Stomach smooth muscle (tissue), 2 donors: ENCODE data around the gene DDIAS.
"Not testable (repeated sequence)": the region's sequence is repeated elsewhere in the genome, so short reads cannot be mapped to it uniquely, and the experiment has no call there.

Experiments used
- H3K27ac ChIP-seq: one replicate; pipeline ENCODE4 v1.7.0; 2013; ENCODE audit warnings: mild to moderate bottlenecking, low read length, inconsistent platforms
- H3K27me3 ChIP-seq, 2 donors: one replicate each; pipeline ENCODE4 v1.7.0; 2013; ENCODE audit warnings: low read length in 2 of 2; ENCODE audit not compliant: insufficient read depth in 2 of 2, control insufficient read depth in 1 of 2
- H3K36me3 ChIP-seq, 2 donors: one replicate each; pipeline ENCODE4 v1.7.0; 2013; ENCODE audit warnings: low read length in 2 of 2; ENCODE audit not compliant: control insufficient read depth in 2 of 2, insufficient read depth in 2 of 2
- H3K4me1 ChIP-seq: one replicate; pipeline ENCODE4 v1.7.0; 2013; ENCODE audit warnings: low read length; ENCODE audit not compliant: control insufficient read depth, insufficient read depth
- H3K4me3 ChIP-seq, 2 donors: one replicate each; pipeline ENCODE4 v1.7.0; 2013; ENCODE audit warnings: low read length in 2 of 2
- H3K9ac ChIP-seq, 2 donors: one replicate each; pipeline ENCODE4 v1.7.0; 2013; ENCODE audit warnings: low read length in 2 of 2, mild to moderate bottlenecking in 1 of 2
- H3K9me3 ChIP-seq, 2 donors: one replicate each; pipeline ENCODE4 v1.7.0; 2013; ENCODE audit warnings: low read length in 2 of 2; ENCODE audit not compliant: control insufficient read depth in 2 of 2
- donor health status: healthy.
- donor health status: Pancreatic carcinoma.

The DDIAS gene

DNA sequence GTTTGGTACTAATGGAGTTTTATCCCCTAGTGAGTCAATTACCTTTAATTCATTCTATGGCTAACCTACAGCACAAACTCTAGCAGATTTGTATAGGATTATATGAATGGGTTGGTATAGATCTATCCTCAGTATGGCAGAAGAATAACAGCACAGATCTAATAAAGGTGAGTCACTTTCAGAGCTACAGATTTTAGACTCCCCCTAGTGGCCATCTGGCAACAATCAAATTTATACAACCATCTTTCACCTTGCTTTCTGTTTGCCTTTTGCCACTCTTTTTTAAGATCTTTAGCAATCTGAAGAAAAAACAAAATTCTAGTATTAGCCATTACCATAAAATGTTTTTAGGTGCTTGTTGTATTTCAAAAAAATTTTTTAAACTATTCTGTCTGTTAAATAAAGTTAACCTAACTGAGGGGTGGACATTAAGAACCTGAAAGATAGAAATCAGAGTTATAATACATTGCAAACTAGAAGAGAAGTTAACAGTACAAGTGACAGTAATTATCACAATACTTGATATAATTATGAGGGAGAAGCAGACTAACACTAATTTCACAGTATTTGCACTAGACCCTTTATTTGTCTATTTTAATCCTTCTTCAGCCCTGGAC, 25.8 kb downstream of the DDIAS start:
- Histone ChIP-seq H3K27me3 (no peaks in the 10 kb centered on the region), H3K4me3 (no peak overlapping the region), H3K36me3 (no peaks in the 10 kb centered on the region), H3K4me1 (no peaks in the 10 kb centered on the region), H3K9ac (no peak overlapping the region), H3K9me3 (no peaks in the 10 kb centered on the region), H3K27ac (no peak overlapping the region)

DNA sequence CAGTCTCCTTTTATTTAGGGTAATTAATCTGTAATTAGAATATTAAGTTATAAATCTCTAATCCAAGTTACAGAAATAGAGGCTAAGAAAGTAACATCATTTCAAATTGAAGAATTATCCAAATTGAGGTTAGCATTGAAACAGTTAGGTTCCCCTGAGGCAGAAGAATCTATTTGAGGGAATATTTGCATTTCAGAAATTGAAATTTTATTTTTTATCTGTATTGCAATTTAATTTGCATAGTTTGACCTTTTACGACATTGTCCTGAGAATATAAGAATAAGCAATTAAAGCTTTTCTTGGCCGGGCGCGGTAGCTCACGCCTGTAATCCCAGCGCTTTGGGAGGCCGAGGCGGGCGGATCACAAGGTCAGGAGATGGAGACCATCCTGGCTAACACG, 27.6 kb downstream of the DDIAS start:
- H3K27ac ChIP-seq, result no peak overlapping the region
- no peaks in the 10 kb centered on the region for H3K36me3 ChIP-seq
- H3K4me1 ChIP-seq, result no peaks in the 10 kb centered on the region
- no peaks in the 10 kb centered on the region for H3K27me3 ChIP-seq
- no peaks in the 10 kb centered on the region for H3K9me3 ChIP-seq
- no peak overlapping the region for H3K4me3 ChIP-seq
- H3K9ac ChIP-seq, result no peak overlapping the region

DNA sequence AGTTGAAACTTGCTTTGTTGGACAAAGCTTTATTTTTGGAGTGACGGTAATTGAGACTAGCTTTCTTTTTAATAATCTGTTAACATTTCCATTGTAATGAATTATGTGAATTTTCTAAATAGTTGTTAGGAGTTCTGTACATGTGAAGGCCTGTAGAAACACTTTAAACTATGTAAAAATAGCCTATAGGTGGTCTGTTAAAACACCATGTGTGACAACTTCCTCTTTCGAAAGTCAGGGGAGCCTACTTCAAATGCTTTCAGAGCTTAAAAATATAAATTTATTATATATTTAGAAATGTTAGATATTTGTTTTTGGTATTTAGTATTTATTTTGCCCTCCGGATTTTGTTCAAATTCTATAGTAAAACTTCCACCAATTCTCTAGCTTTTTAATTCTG, 28.7 kb downstream of the DDIAS start:
- no peak overlapping the region for H3K27ac ChIP-seq
- no peaks in the 10 kb centered on the region for H3K36me3 ChIP-seq
- H3K4me1 ChIP-seq, result no peaks in the 10 kb centered on the region
- H3K9ac ChIP-seq, result no peak overlapping the region
- H3K27me3 ChIP-seq, result no peaks in the 10 kb centered on the region
- no peaks in the 10 kb centered on the region for H3K9me3 ChIP-seq
- no peak overlapping the region for H3K4me3 ChIP-seq

DNA sequence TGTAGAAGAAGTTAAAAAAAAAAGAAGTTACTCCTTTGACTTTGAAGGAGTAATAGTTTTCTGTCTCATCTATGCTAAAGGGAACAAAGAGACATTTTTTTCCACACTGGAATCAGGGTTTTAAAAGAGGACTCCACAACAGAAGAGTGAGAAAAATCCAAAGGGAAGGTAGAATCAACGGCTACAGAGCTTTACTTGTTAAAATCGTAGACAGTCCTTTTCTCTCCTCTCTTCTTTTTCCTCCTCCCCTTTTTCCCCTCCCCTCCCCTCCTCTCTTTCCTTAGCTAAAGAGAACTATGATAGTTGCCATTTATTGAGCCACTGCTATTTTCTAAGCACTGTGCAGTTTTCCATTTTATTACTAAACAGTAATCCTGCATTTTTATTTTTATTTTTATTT, 29.2 kb downstream of the DDIAS start:
- H3K36me3 ChIP-seq, result no peaks in the 10 kb centered on the region
- no peak overlapping the region for H3K9ac ChIP-seq
- no peaks in the 10 kb centered on the region for H3K4me1 ChIP-seq
- no peak overlapping the region for H3K4me3 ChIP-seq
- H3K27me3 ChIP-seq, result no peaks in the 10 kb centered on the region
- no peak overlapping the region for H3K27ac ChIP-seq
- no peaks in the 10 kb centered on the region for H3K9me3 ChIP-seq

DNA sequence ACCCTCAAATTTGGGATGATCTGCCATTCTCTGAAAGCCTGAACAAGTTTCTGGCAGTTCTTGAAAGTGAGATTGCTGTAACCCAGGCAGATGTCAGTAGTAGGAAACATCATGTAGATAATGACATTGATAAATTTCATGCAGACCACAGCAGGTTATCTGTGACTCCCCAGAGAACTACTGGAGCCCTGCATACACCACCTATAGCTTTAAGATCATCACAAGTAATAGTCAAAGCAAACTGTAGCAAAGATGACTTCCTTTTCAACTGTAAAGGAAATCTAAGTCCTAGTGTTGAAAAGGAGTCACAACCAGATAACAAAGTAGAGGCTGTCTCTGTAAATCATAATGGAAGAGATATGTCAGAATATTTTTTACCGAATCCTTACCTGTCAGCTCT, 31.0 kb downstream of the DDIAS start:
- Histone ChIP-seq H3K9ac (no peak overlapping the region), H3K27me3 (no peaks in the 10 kb centered on the region), H3K4me1 (no peaks in the 10 kb centered on the region), H3K36me3 (no peaks in the 10 kb centered on the region), H3K4me3 (no peak overlapping the region), H3K27ac (no peak overlapping the region), H3K9me3 (no peaks in the 10 kb centered on the region)

DNA sequence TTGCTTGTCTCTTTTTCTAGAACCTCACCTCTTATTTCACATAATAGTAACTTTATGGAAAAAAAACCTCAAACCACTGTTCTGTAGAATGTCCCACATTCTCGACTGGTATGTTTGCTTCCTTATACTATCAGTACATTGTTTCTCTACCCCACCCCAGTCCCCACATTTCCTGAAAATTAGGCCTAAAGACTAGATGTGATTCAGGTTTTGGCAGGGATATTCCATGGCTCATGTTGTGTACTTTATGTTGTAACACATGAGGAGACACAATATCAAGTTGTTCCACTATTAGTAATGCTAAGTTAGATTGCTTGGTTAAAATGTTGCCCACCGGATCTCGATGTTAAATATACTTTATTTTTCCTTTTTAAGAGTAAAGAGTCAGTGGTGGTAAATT, 34.7 kb downstream of the DDIAS start:
- Histone ChIP-seq H3K27me3 (no peaks in the 10 kb centered on the region), H3K36me3 (no peaks in the 10 kb centered on the region), H3K27ac (no peak overlapping the region), H3K9ac (no peak overlapping the region), H3K4me3 (no peak overlapping the region), H3K4me1 (no peaks in the 10 kb centered on the region), H3K9me3 (no peaks in the 10 kb centered on the region)

DNA sequence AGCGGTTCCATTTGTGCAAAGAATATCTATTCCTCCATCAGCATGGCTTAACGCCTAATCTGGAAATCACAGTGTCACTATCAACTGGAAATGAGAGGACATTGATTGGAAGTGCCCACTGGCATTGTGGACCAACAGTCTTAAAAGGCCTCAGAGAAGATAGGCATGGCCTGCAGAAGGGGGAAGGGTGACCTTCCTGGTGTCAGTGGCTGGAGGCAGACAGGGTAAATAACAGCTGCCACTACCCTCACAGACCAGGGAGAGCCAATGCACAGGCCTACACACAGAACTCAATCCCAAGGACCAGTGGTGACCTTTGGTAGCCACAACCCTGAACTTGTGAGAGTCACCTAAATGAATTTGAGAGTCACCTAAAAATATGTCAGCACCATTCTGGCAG, 36.0 kb downstream of the DDIAS start:
- Histone ChIP-seq H3K4me3 (no peak overlapping the region), H3K9ac (no peak overlapping the region), H3K27ac (no peak overlapping the region), H3K9me3 (no peaks in the 10 kb centered on the region), H3K4me1 (no peaks in the 10 kb centered on the region), H3K27me3 (no peaks in the 10 kb centered on the region), H3K36me3 (no peaks in the 10 kb centered on the region)

DNA sequence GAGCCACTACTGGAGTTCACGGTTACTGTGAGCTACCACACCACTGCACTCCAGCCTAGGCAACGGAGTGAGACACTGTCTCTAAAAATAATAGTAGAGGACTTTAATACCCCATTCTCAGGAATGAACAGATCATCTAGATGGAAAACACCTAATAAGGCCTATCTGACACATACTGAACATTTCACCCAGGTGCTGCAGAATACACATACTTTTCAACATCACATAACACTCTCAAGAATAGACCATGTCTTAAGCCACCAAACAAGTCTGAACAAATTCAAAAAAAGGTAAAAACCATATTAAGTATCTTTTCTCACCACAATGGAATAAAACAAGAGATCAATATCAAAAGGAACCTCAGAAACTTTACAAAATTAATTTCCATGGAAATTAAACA, 37.9 kb downstream of the DDIAS start:
- no peaks in the 10 kb centered on the region for H3K9me3 ChIP-seq
- no peaks in the 10 kb centered on the region for H3K36me3 ChIP-seq
- no peak overlapping the region for H3K4me3 ChIP-seq
- no peak overlapping the region for H3K9ac ChIP-seq
- H3K27ac ChIP-seq, result no peak overlapping the region
- H3K27me3 ChIP-seq, result no peaks in the 10 kb centered on the region
- H3K4me1 ChIP-seq, result no peaks in the 10 kb centered on the region

DNA sequence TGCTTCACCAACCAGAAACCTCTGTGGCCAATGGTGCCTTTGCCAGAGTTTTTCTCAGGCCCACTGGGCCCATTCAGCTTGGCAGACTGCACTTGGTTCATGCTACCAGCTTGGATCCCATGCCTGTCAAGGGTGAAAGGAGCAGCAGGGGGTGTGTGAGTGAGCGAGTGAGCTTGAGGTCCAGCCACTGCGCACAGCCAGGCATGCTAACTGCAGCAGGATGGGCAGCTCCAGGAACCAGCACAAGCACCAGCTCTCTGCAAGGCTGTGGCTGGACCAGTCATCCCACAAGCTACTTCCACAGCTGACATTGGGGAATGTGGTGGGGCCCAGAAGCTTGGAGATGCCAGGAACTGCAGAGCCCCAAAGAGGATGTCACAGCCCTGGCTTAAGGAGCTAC, 40.8 kb downstream of the DDIAS start:
- no peak overlapping the region for H3K4me3 ChIP-seq
- H3K27ac ChIP-seq, result no peak overlapping the region
- no peaks in the 10 kb centered on the region for H3K36me3 ChIP-seq
- no peak overlapping the region for H3K9ac ChIP-seq
- no peaks in the 10 kb centered on the region for H3K4me1 ChIP-seq
- H3K9me3 ChIP-seq, result no peaks in the 10 kb centered on the region
- no peaks in the 10 kb centered on the region for H3K27me3 ChIP-seq

DNA sequence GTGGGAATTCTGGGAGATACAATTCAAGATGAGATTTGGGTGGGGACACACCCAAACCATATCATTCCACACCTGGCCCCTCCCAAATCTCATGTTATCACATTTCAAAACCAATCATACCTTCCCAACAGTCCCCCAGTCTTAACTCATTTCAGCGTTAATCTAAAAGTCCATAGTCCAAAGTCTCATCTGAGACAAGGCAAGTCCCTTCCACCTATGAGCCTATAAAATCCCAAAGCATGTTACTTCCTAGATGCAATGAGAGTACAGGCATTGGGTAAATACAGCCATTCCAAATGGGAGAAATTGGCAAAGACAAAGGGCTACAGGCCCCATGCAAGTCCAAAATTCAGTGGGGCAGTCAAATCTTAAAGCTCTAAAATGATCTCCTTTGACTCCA, 41.9 kb downstream of the DDIAS start:
- not testable (repeated sequence) for H3K36me3 ChIP-seq, H3K9ac ChIP-seq, H3K4me1 ChIP-seq, H3K9me3 ChIP-seq, H3K27me3 ChIP-seq, H3K27ac ChIP-seq, H3K4me3 ChIP-seq

DNA sequence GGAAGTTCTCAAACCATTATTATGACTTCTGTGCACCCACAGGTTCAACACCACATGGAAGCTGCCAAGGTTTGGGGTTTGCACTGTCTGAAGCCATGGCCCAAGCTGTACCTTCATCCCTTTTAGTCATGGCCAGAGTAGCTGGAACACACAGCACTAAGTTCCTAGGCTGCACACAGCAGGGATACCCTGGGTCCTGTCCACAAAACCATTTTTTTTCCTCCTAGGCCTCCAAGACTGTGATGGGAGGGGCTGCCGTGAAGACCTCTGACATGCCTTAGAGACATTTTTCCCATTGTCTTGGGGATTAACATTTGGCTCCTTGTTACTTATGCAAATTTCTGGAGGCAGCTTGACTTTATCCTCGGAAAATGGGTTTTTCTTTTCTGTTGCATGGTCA, 42.7 kb downstream of the DDIAS start:
- no peak overlapping the region for H3K9ac ChIP-seq
- H3K36me3 ChIP-seq, result no peaks in the 10 kb centered on the region
- H3K27ac ChIP-seq, result no peak overlapping the region
- no peaks in the 10 kb centered on the region for H3K27me3 ChIP-seq
- no peaks in the 10 kb centered on the region for H3K4me1 ChIP-seq
- no peak overlapping the region for H3K4me3 ChIP-seq
- H3K9me3 ChIP-seq, result no peaks in the 10 kb centered on the region
